GM12878 (cell line): ENCODE data around the gene INPP4B. TPM values are rescaled to one million over a fixed set of nuclear protein-coding genes. Genes with fewer than 3 reads are reported as not detected.

Experiments used
- ATAC-seq: fragments of 200-7000 bp; cut with Tn5 transposase; 3 replicates; pipeline ENCODE4 v1.9.1; 2020; ENCODE audit warnings: mild to moderate bottlenecking, moderate library complexity
- BruUV-seq: library from RNA; stranded (reverse); fragments of 400-500 nt; replicated peaks from 2 replicates; lab custom pipeline; 2021; lab: Mats Ljungman, UMichigan
- CTCF ChIA-PET: fragments of 300-600 bp; sonication (Branson Sonifier 250); formaldehyde crosslinking; extraction: SDS; loops from one replicate; lab custom pipeline; 2021; ENCODE audit warnings: inconsistent platforms; lab: Yijun Ruan, JAX
- POLR2A ChIA-PET: fragments of 350-600 bp; formaldehyde crosslinking; extraction: SDS; loops from one replicate; lab custom pipeline; 2021; ENCODE audit warnings: inconsistent platforms; lab: Charles Lee
- RAD21 ChIA-PET: fragments of 300-600 bp; sonication (Branson Sonifier 250); formaldehyde crosslinking; loops from one replicate; lab custom pipeline; 2023; ENCODE audit warnings: antibody characterized with exemption; ENCODE audit not compliant: unreplicated experiment; lab: Charles Lee
- SMC1A ChIA-PET: fragments of 300-600 bp; sonication (Branson Sonifier 250); formaldehyde crosslinking; loops from one replicate; lab custom pipeline; 2023; ENCODE audit not compliant: unreplicated experiment, uncharacterized antibody; lab: Charles Lee
- DNase-seq: peaks from one replicate; pipeline ENCODE4 v3.0.0-alpha.2; 2011; ENCODE audit warnings: low read depth, low spot score
- FAIRE-seq: peaks from 3 replicates; lab custom pipeline; 2011; peaks lifted over from hg19 to GRCh38; lab: Jason Lieb, UNC
- H2AFZ ChIP-seq: 2 replicates; pipeline ENCODE4 v1.6.0; 2011; ENCODE audit warnings: low read depth, low read length, control low read depth; ENCODE audit not compliant: control insufficient read depth
- H3K27ac ChIP-seq: 2 replicates; pipeline ENCODE4 v1.5.1; 2011; ENCODE audit warnings: control low read depth; ENCODE audit not compliant: control insufficient read depth, insufficient read depth
- H3K27me3 ChIP-seq, 2 experiments: replicated peaks in 1 of 2; 2 replicates each; pipeline versions ENCODE4 v1.6.0 to v1.6.1; 2011; ENCODE audit warnings: low read length in 1 of 2; ENCODE audit not compliant: control insufficient read depth in 2 of 2, insufficient read depth in 2 of 2
- H3K36me3 ChIP-seq, 2 experiments: 2 replicates each; pipeline ENCODE4 v1.5.1; 2011; ENCODE audit warnings: low read length in 1 of 2; ENCODE audit not compliant: control insufficient read depth in 2 of 2, insufficient read depth in 2 of 2
- H3K4me1 ChIP-seq: 2 replicates; pipeline ENCODE4 v1.6.1; 2011; ENCODE audit warnings: mild to moderate bottlenecking, low read length, moderate library complexity, mixed read lengths; ENCODE audit not compliant: control insufficient read depth, insufficient read depth
- H3K4me2 ChIP-seq: 2 replicates; pipeline ENCODE4 v1.6.0; 2011; ENCODE audit warnings: control low read depth; ENCODE audit not compliant: control insufficient read depth, insufficient read depth
- H3K4me3 ChIP-seq: fragments of 200-600 bp; sonication (generic); 2 replicates; pipeline ENCODE4 v1.5.1; 2016
- H3K79me2 ChIP-seq: 2 replicates; pipeline ENCODE4 v1.6.0; 2011; ENCODE audit warnings: low read length; ENCODE audit not compliant: control insufficient read depth, insufficient read depth
- H3K9ac ChIP-seq: 2 replicates; pipeline ENCODE4 v1.8.0; 2011; ENCODE audit warnings: low read length, control low read depth, mixed read lengths; ENCODE audit not compliant: control insufficient read depth, insufficient read depth
- H3K9me3 ChIP-seq: replicated peaks from 3 replicates; pipeline ENCODE4 v1.5.1; 2011; ENCODE audit warnings: mild to moderate bottlenecking, low read length; ENCODE audit not compliant: control insufficient read depth, insufficient read depth
- H4K20me1 ChIP-seq: 2 replicates; pipeline ENCODE4 v1.6.0; 2011; ENCODE audit not compliant: control insufficient read depth, insufficient read depth
- CBFB ChIP-seq: IDR thresholded peaks from 2 replicates; pipeline ENCODE4 v1.6.1; 2016; ENCODE audit warnings: antibody characterized with exemption, low read depth
- CTCF ChIP-seq, 3 experiments: IDR thresholded peaks in 2 of 3; conservative IDR thresholded peaks in 1 of 3; 2 replicates each; pipeline ENCODE4 v1.5.1; 2011; ENCODE audit warnings: low read depth in 3 of 3, low read length in 3 of 3, mild to moderate bottlenecking in 3 of 3, control low read depth in 2 of 3, moderate library complexity in 2 of 3, inconsistent platforms in 1 of 3, mixed read lengths in 1 of 3; ENCODE audit not compliant: control insufficient read depth in 2 of 3, insufficient read depth in 1 of 3; ENCODE audit errors: extremely low read depth in 1 of 3
- LARP7 ChIP-seq: fragments of 450-650 bp; IDR thresholded peaks from 2 replicates; pipeline ENCODE4 v1.6.1; 2017; ENCODE audit warnings: mild to moderate bottlenecking
- PAX8 ChIP-seq: fragments of 450-650 bp; IDR thresholded peaks from 2 replicates; pipeline ENCODE4 v1.6.1; 2017; ENCODE audit warnings: mild to moderate bottlenecking, moderate library complexity
- RELA ChIP-seq: fragments of 450-650 bp; IDR thresholded peaks from 2 replicates; pipeline ENCODE4 v1.8.0; 2014; ENCODE audit warnings: borderline replicate concordance; ENCODE audit not compliant: partially characterized antibody
- ZBTB11 ChIP-seq: fragments of 450-650 bp; formaldehyde crosslinking; IDR thresholded peaks from 2 replicates; pipeline ENCODE4 v1.5.0; 2022; ENCODE audit warnings: mild to moderate bottlenecking, missing genetic modification characterization
- ZNF24 ChIP-seq: fragments of 450-650 bp; IDR thresholded peaks from 2 replicates; pipeline ENCODE4 v1.6.1; 2017; ENCODE audit warnings: antibody characterized with exemption, mild to moderate bottlenecking
- WGBS: methylation state at CpG from one replicate; pipeline ENCODE4 v1.1.6; 2016; ENCODE audit warnings: low lambda C conversion rate; ENCODE audit not compliant: insufficient replicate concordance, insufficient coverage; ENCODE audit errors: missing lambda C conversion rate; 5-methylcytosine and 5-hydroxymethylcytosine counted together
- in situ Hi-C: fragments of 300-500 bp; cut with MboI; formaldehyde crosslinking; loops from 9 replicates; pipeline ENCODE4 v1.14.3; 2018; ENCODE audit warnings: mixed read lengths
- intact Hi-C: fragments of 100-400 bp; cut with micrococcal nuclease; formaldehyde crosslinking; loops from one replicate; pipeline ENCODE4 v1.14.2; 2022; ENCODE audit not compliant: unreplicated experiment
- polyA plus RNA-seq, 11 experiments: library from polyadenylated mRNA; depleted of rRNA in 4 of 11; unstranded in 6 of 11; stranded (reverse) in 5 of 11; fragments of >200 nt; fragmentation: Nextera tagmentation in 4 of 11; fragmentation: Illumina TruSeq in 1 of 11; extraction: Ambion mirVana in 4 of 11; extraction: Trizol in 1 of 11; gene quantifications; 1 replicate in 1 of 11; 2 replicates in 10 of 11; pipeline versions ENCODE4 v1.2.1 to v1.2.3, GENCODE V29; 2011 to 2016; ENCODE audit warnings: inconsistent platforms in 2 of 11, missing spikeins in 2 of 11, low read depth in 1 of 11
- total RNA-seq, 4 experiments: library from RNA; depleted of rRNA in 3 of 4; stranded (reverse); fragments of >200 nt in 3 of 4; fragmentation: Illumina TruSeq in 1 of 4; extraction: Trizol in 1 of 4; gene quantifications; 2 replicates each; pipeline versions ENCODE4 v1.2.1 to v1.2.3, GENCODE V29; 2013 to 2021

Gene INPP4B
- total and polyA plus RNA-seq, 10 of the 15 experiments (the other 5 are each of a cell fraction or from before 2014, with no cell fraction given): 0.53 to 11.2 (median 0.95) TPM

- intact Hi-C loops: no loop called here
- no peaks in the 10 kb centered on the region for H3K4me1 ChIP-seq
- H3K4me2 ChIP-seq: no peak overlapping the region
- H3K27me3 ChIP-seq: no peaks in the 10 kb centered on the region; a peak in 1 of 4 replicates
- no peaks in the 10 kb centered on the region for H3K36me3 ChIP-seq
- ChIA-PET CTCF (interaction anchor here (1.1 to 3.0 kb wide), 3 partner anchors 9 to 63 kb away, joined by 3 to 16 read pairs (median 4); no protein-coding TSS in a partner anchor), RAD21 (interaction anchor here (1.4 to 2.0 kb wide), 2 partner anchors 10 to 38 kb away, joined by 3 to 13 read pairs; no protein-coding TSS in a partner anchor), SMC1A (interaction anchor here (1.0 to 10.2 kb wide), 8 partner anchors 7 to 160 kb away, joined by 3 to 86 read pairs (median 5); no protein-coding TSS in a partner anchor), POLR2A (interaction anchor here (1.9 kb wide), 1 partner anchor 9 kb away, joined by 8 read pairs; no protein-coding TSS in a partner anchor)
- DNase-seq (no peak), FAIRE-seq (no peak), ATAC-seq (no peak)
- H3K79me2 ChIP-seq: no peaks in the 10 kb centered on the region
- no peak overlapping the region for H3K9ac ChIP-seq
- no peaks in the 10 kb centered on the region for H3K9me3 ChIP-seq
- H4K20me1 ChIP-seq: no peaks in the 10 kb centered on the region
- BruUV-seq: no TSS peak
- no peak overlapping the region for H3K4me3 ChIP-seq
- in situ Hi-C loops: no loop called here
- TF ChIP-seq CTCF (IDR thresholded peaks at IDR 0.05 in 2 of 3, conservative IDR thresholded peaks at IDR 0.05 in 1 of 3; ENCODE audit: control insufficient read depth in 2 of 3, extremely low read depth in 1 of 3, insufficient read depth in 1 of 3, low read depth in 3 of 3, low read length in 3 of 3) (no peak), PAX8 (no peak), LARP7 (no peak), CBFB (no peak), ZBTB11 (CRISPR knock-in tag) (no peak), ZNF24 (no peak), RELA (no peak)
- WGBS: 78% methylated on average over 1 of the region's 1 CpG
- H2AFZ ChIP-seq: no peak overlapping the region
- H3K27ac ChIP-seq: no peak overlapping the region
These were observed 430.0 kb downstream of the INPP4B start for GRCh38 chr4:142416121-142416520.
